Gastroesophageal sphincter (tissue), 3 donors: ENCODE data around the gene TEX12.

Experiments used
- EP300 ChIP-seq: sonication (generic); formaldehyde crosslinking; IDR thresholded peaks from one replicate; pipeline ENCODE4 v1.6.1; 2017; ENCODE audit warnings: antibody characterized with exemption, mild to moderate bottlenecking
- POLR2A ChIP-seq, 2 donors: fragments of 450-650 bp; IDR thresholded peaks; one replicate each; pipeline ENCODE4 v1.6.1; 2017; ENCODE audit warnings: antibody characterized with exemption in 2 of 2, mild to moderate bottlenecking in 2 of 2, moderate library complexity in 1 of 2
- TF ChIP-seq, protein P1 (sequence below), 4 experiments: fragments of 200-600 bp in 2 of 4; fragments of 450-650 bp in 2 of 4; sonication (generic) in 1 of 4; IDR thresholded peaks; one replicate each; pipeline ENCODE4 v1.5.1; 2017 to 2019; ENCODE audit warnings: antibody characterized with exemption in 4 of 4, mild to moderate bottlenecking in 2 of 4, moderate library complexity in 2 of 4

DNA sequence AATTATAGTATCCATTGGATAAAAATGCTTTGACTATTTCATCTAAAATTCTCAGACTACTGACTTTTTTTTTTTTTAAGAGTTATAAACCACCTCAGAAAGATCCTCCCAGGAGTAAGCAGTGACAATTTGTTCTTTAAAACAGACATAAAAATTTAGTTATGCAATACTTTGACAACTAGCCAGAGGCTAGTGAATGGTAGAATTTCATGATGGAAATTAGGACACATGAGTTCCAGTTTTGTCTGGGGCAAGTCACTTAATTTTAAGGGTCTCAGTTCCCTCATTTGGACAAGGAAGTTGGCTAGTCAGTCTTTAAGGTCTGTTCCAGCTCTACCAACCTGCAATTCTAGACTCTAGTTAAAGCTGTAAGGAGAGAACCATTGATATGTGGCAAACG is 6.2 kb upstream of the TEX12 start:
- TF ChIP-seq, protein P1, sequence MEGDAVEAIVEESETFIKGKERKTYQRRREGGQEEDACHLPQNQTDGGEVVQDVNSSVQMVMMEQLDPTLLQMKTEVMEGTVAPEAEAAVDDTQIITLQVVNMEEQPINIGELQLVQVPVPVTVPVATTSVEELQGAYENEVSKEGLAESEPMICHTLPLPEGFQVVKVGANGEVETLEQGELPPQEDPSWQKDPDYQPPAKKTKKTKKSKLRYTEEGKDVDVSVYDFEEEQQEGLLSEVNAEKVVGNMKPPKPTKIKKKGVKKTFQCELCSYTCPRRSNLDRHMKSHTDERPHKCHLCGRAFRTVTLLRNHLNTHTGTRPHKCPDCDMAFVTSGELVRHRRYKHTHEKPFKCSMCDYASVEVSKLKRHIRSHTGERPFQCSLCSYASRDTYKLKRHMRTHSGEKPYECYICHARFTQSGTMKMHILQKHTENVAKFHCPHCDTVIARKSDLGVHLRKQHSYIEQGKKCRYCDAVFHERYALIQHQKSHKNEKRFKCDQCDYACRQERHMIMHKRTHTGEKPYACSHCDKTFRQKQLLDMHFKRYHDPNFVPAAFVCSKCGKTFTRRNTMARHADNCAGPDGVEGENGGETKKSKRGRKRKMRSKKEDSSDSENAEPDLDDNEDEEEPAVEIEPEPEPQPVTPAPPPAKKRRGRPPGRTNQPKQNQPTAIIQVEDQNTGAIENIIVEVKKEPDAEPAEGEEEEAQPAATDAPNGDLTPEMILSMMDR (IDR thresholded peaks at IDR 0.05), result no peak
- no peak for TF ChIP-seq EP300
- no peak for TF ChIP-seq POLR2A (IDR thresholded peaks at IDR 0.05)
